Hepatocyte (in vitro differentiated cells): ENCODE results near the gene ADGRG4.

Source experiments
- EZH2 ChIP-seq: fragments of 200-600 bp; sonication (generic); IDR thresholded peaks from 2 replicates; pipeline ENCODE4 v1.6.1; 2016; ENCODE audit warnings: antibody characterized with exemption, mild to moderate bottlenecking, borderline replicate concordance
- TF ChIP-seq, protein P1 (sequence below): fragments of 200-600 bp; sonication (generic); IDR thresholded peaks from 2 replicates; pipeline ENCODE4 v1.5.1; 2016; ENCODE audit warnings: antibody characterized with exemption, mild to moderate bottlenecking; ENCODE audit not compliant: poor library complexity

DNA sequence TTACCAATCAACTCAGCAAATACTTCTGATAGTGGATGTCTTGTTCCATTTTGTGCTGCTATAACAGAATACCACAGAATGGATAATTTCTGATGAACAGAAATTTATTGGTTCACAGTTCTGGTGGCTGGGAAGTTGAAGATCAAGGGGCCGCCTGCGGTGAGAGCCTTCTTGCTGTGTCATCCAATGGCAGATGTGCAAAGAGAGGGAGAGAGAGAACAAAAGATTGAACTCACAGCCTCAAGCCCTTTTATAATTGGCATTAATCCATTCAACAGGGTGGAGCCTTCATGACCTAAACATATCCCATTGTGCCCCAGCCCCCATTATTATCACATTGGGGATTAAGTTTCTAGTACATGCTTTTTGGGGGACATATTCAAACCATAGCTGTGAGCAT lies 86.1 kb downstream of the ADGRG4 start:
- TF ChIP-seq EZH2, result no peak
- TF ChIP-seq, protein P1, sequence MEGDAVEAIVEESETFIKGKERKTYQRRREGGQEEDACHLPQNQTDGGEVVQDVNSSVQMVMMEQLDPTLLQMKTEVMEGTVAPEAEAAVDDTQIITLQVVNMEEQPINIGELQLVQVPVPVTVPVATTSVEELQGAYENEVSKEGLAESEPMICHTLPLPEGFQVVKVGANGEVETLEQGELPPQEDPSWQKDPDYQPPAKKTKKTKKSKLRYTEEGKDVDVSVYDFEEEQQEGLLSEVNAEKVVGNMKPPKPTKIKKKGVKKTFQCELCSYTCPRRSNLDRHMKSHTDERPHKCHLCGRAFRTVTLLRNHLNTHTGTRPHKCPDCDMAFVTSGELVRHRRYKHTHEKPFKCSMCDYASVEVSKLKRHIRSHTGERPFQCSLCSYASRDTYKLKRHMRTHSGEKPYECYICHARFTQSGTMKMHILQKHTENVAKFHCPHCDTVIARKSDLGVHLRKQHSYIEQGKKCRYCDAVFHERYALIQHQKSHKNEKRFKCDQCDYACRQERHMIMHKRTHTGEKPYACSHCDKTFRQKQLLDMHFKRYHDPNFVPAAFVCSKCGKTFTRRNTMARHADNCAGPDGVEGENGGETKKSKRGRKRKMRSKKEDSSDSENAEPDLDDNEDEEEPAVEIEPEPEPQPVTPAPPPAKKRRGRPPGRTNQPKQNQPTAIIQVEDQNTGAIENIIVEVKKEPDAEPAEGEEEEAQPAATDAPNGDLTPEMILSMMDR, result no peak
